GM23338 (cell line): ENCODE measurements around the gene MAZ. TPM values are rescaled to one million over a fixed set of nuclear protein-coding genes. Genes with fewer than 3 reads are reported as not detected.
A peak's percentile ranks its signal among the peaks of the same experiment; 100 is the strongest.

Source experiments
- ATAC-seq: fragments of 200-7000 bp; cut with Tn5 transposase; 3 replicates; pipeline ENCODE4 v1.9.1; 2020
- DNase-seq: peaks from one replicate; pipeline ENCODE4 v3.0.0-alpha.2; 2015; ENCODE audit warnings: low spot score
- H2AFZ ChIP-seq: fragments of 200-600 bp; sonication (generic); 2 replicates; pipeline ENCODE4 v1.8.0; 2016; ENCODE audit warnings: antibody characterized with exemption, mild to moderate bottlenecking, moderate library complexity
- H3F3A ChIP-seq: fragments of 200-600 bp; sonication (generic); replicated peaks from 2 replicates; pipeline ENCODE4 v1.8.0; 2017; ENCODE audit warnings: antibody characterized with exemption, mixed run types, low read depth
- H3K27ac ChIP-seq: fragments of 200-600 bp; sonication (generic); 2 replicates; pipeline ENCODE4 v1.6.1; 2016; ENCODE audit warnings: low read depth
- H3K27me3 ChIP-seq: fragments of 200-600 bp; sonication (generic); 2 replicates; pipeline ENCODE4 v1.8.0; 2016; ENCODE audit warnings: mild to moderate bottlenecking, mixed run types, moderate library complexity; ENCODE audit not compliant: insufficient read depth
- H3K36me3 ChIP-seq: fragments of 200-600 bp; sonication (generic); 2 replicates; pipeline ENCODE4 v1.8.0; 2016; ENCODE audit warnings: mild to moderate bottlenecking; ENCODE audit not compliant: insufficient read depth
- H3K4me1 ChIP-seq: fragments of 200-600 bp; sonication (generic); 2 replicates; pipeline ENCODE4 v1.8.0; 2016; ENCODE audit warnings: mild to moderate bottlenecking, moderate library complexity; ENCODE audit not compliant: insufficient read depth
- H3K4me2 ChIP-seq: fragments of 200-600 bp; sonication (generic); 2 replicates; pipeline ENCODE4 v1.7.1; 2017; ENCODE audit warnings: mixed run types
- H3K4me3 ChIP-seq: fragments of 200-600 bp; sonication (generic); 2 replicates; pipeline ENCODE4 v1.6.1; 2016; ENCODE audit warnings: mixed run types
- H3K79me2 ChIP-seq: fragments of 200-600 bp; sonication (generic); replicated peaks from 2 replicates; pipeline ENCODE4 v1.8.0; 2017; ENCODE audit warnings: mild to moderate bottlenecking; ENCODE audit not compliant: insufficient read depth
- H3K9me2 ChIP-seq: fragments of 200-600 bp; sonication (generic); 2 replicates; pipeline ENCODE4 v1.8.0; 2017; ENCODE audit not compliant: insufficient read depth
- H4K20me1 ChIP-seq: fragments of 200-600 bp; sonication (generic); replicated peaks from 2 replicates; pipeline ENCODE4 v1.8.0; 2017; ENCODE audit warnings: mild to moderate bottlenecking; ENCODE audit not compliant: insufficient read depth
- H3K27ac Mint-ChIP-seq: 2 replicates; pipeline ENCODE4 v1.8.0; 2020; ENCODE audit warnings: inconsistent platforms, mild to moderate bottlenecking, moderate library complexity, mixed read lengths
- H3K27me3 Mint-ChIP-seq: 3 replicates; pipeline ENCODE4 v1.8.0; 2022; ENCODE audit warnings: low read depth, mild to moderate bottlenecking, moderate library complexity, mixed read lengths, inconsistent platforms; ENCODE audit not compliant: insufficient read depth, poor library complexity
- H3K36me3 Mint-ChIP-seq: 3 replicates; pipeline ENCODE4 v1.8.0; 2021; ENCODE audit warnings: low read depth, mild to moderate bottlenecking, inconsistent platforms, moderate library complexity, mixed read lengths
- H3K4me1 Mint-ChIP-seq: 3 replicates; pipeline ENCODE4 v1.8.0; 2020; ENCODE audit warnings: mild to moderate bottlenecking, inconsistent platforms, mixed read lengths
- H3K4me3 Mint-ChIP-seq: 3 replicates; pipeline ENCODE4 v1.8.0; 2021; ENCODE audit warnings: moderate library complexity, mild to moderate bottlenecking, inconsistent platforms, mixed read lengths
- H3K9me3 Mint-ChIP-seq: 3 replicates; pipeline ENCODE4 v1.8.0; 2020; ENCODE audit warnings: moderate library complexity, mild to moderate bottlenecking, inconsistent platforms, mixed read lengths
- POLR2AphosphoS5 ChIP-seq: IDR thresholded peaks from 2 replicates; pipeline ENCODE4 v1.6.1; 2016; ENCODE audit warnings: antibody characterized with exemption, low read depth
- STAT1 ChIP-seq: IDR thresholded peaks from one replicate; pipeline ENCODE4 v1.6.1; 2016; ENCODE audit warnings: antibody characterized with exemption; ENCODE audit not compliant: unreplicated experiment
- ZNF114 ChIP-seq: fragments of 250-450 bp; sonication (Bioruptor Pico); IDR thresholded peaks from 2 replicates; pipeline ENCODE4 v1.5.0; 2020; ENCODE audit warnings: mild to moderate bottlenecking, moderate library complexity
- ZNF331 ChIP-seq: fragments of 250-450 bp; sonication (Bioruptor Pico); IDR thresholded peaks from 2 replicates; pipeline ENCODE4 v1.5.0; 2020; ENCODE audit warnings: low read depth, mild to moderate bottlenecking, moderate library complexity
- polyA plus RNA-seq: library from polyadenylated mRNA; unstranded; fragments of >200 nt; fragmentation: Nextera tagmentation; extraction: Ambion mirVana; gene quantifications from 2 replicates; pipeline ENCODE4 v1.2.1, GENCODE V29; 2016
- total RNA-seq: library from RNA; depleted of rRNA; stranded (reverse); fragments of >200 nt; shearing (Covaris generic); gene quantifications from 2 replicates; pipeline ENCODE4 v1.2.3, GENCODE V29; 2014
- TF ChIP-seq, protein P1 (sequence below), 2 experiments: fragments of 200-600 bp in 1 of 2; sonication (generic) in 1 of 2; conservative IDR thresholded peaks; 2 replicates each; pipeline versions ENCODE4 v1.5.1 to v1.6.1; 2016 to 2017; ENCODE audit warnings: antibody characterized with exemption in 2 of 2, low read depth in 2 of 2, mild to moderate bottlenecking in 2 of 2, moderate library complexity in 1 of 2

The MAZ gene
- total and polyA plus RNA-seq, 2 experiments from 2014 or later: 155 to 270 TPM

DNA sequence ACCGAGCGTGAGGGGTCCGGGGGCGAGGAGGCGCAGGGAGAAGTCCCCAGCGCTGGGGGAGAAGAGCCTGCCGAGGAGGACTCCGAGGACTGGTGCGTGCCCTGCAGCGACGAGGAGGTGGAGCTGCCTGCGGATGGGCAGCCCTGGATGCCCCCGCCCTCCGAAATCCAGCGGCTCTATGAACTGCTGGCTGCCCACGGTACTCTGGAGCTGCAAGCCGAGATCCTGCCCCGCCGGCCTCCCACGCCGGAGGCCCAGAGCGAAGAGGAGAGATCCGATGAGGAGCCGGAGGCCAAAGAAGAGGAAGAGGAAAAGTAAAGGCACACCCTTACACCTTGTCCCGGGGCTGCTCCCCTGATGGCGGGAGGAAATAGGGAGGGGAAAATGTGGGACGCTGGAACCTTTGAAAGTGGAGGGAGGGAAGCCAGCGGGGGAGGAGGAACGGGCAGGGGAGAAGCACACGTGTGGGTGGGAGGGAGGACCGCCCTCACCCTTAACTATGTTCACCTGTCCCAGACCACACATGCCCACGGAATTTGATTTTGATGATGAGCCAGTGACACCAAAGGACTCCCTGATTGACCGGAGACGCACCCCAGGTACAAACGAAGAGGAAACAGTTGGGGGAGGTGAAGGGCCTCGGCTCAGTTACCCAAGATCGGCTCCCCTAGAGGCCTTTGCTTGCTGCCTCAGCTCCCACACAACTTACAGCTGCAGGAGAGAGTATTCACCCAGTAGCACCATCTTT, 10.5 kb downstream of the MAZ start:
- H2AFZ ChIP-seq: peak overlapping the region; percentile 97

DNA sequence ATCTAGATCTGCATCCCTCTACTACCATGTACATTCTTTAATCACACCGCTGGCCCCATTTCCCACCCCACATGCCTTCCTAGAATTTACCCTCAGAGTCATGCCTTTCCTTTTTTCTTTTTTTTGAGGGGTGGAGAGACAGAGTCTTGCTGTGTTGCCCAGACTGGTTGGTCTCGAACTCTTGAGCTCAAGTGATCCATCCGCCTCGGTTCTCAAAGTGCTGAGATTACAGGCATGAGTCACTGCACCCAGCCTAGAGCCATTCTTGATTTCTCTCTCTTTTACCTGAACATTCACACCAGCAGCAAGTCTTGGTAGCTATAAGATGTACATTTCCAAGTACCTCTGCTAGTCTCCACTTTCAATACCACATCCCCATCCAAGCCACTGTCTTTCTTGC, 11.8 kb downstream of the MAZ start:
- H3K9me3 Mint-ChIP-seq: peaks cover 4% of the 10 kb centered on the region; the same call in 1 of the 3 replicates

More for the DNA sequence above, 10.5 kb downstream of the MAZ start:
- peak overlapping the region; percentile 78 for H3K27ac ChIP-seq
- peak; percentile 40 for TF ChIP-seq POLR2AphosphoS5
- TF ChIP-seq STAT1: no peak
- TF ChIP-seq, protein P1, sequence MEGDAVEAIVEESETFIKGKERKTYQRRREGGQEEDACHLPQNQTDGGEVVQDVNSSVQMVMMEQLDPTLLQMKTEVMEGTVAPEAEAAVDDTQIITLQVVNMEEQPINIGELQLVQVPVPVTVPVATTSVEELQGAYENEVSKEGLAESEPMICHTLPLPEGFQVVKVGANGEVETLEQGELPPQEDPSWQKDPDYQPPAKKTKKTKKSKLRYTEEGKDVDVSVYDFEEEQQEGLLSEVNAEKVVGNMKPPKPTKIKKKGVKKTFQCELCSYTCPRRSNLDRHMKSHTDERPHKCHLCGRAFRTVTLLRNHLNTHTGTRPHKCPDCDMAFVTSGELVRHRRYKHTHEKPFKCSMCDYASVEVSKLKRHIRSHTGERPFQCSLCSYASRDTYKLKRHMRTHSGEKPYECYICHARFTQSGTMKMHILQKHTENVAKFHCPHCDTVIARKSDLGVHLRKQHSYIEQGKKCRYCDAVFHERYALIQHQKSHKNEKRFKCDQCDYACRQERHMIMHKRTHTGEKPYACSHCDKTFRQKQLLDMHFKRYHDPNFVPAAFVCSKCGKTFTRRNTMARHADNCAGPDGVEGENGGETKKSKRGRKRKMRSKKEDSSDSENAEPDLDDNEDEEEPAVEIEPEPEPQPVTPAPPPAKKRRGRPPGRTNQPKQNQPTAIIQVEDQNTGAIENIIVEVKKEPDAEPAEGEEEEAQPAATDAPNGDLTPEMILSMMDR (conservative IDR thresholded peaks at IDR 0.05; ENCODE audit: low read depth in 2 of 2): peak in 1 of 2 experiments; percentile 17; a peak in 2 of 4 replicates
- H4K20me1 ChIP-seq: 0 out of 2 replicates have a peak, but pooled peaks cover 5% of the 10 kb centered on the region
- H3K27ac Mint-ChIP-seq: peak overlapping the region; percentile 97
- H3F3A ChIP-seq: peaks cover 25% of the 10 kb centered on the region; the same call in 1 of the 2 replicates
- peaks cover 23% of the 10 kb centered on the region for H3K79me2 ChIP-seq
- peaks cover 4% of the 10 kb centered on the region; the same call in 1 of the 3 replicates for H3K9me3 Mint-ChIP-seq
- peaks cover 23% of the 10 kb centered on the region for H3K27me3 Mint-ChIP-seq
- DNase-seq (peak; percentile 80), ATAC-seq (peak; percentile 19)
- H3K9me2 ChIP-seq: no peaks in the 10 kb centered on the region
- peaks cover 13% of the 10 kb centered on the region for H3K36me3 ChIP-seq
- no peaks in the 10 kb centered on the region for H3K27me3 ChIP-seq
- H3K4me3 ChIP-seq: peak overlapping the region; percentile 100
- peaks cover 45% of the 10 kb centered on the region for H3K4me1 ChIP-seq
- H3K36me3 Mint-ChIP-seq: peaks cover 35% of the 10 kb centered on the region
- peaks cover 52% of the 10 kb centered on the region for H3K4me1 Mint-ChIP-seq
- H3K4me2 ChIP-seq: peak overlapping the region; percentile 98
- peak overlapping the region; percentile 96 for H3K4me3 Mint-ChIP-seq

DNA sequence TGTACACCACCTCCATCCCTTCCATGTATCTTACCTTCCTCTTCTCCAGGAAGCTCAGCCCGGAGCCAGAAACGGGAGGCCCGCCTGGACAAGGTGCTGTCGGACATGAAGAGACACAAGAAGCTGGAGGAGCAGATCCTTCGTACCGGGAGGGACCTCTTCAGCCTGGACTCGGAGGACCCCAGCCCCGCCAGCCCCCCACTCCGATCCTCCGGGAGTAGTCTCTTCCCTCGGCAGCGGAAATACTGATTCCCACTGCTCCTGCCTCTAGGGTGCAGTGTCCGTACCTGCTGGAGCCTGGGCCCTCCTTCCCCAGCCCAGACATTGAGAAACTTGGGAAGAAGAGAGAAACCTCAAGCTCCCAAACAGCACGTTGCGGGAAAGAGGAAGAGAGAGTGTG, 13.2 kb downstream of the MAZ start:
- Mint-ChIP-seq H3K36me3 (peaks cover 35% of the 10 kb centered on the region), H3K4me3 (peak overlapping the region; percentile 21; the same call in 2 of the 3 replicates), H3K4me1 (peaks cover 35% of the 10 kb centered on the region), H3K27ac (no peak overlapping the region), H3K9me3 (peaks cover 4% of the 10 kb centered on the region; the same call in 1 of the 3 replicates), H3K27me3 (peaks cover 14% of the 10 kb centered on the region)
- TF ChIP-seq, protein P1 (conservative IDR thresholded peaks at IDR 0.05; ENCODE audit: low read depth in 2 of 2): peak; percentile 26 to 53
- TF ChIP-seq POLR2AphosphoS5: no peak
- Histone ChIP-seq H3K4me1 (peaks cover 24% of the 10 kb centered on the region), H3K79me2 (peaks cover 17% of the 10 kb centered on the region), H3K9me2 (no peaks in the 10 kb centered on the region), H3K36me3 (peaks cover 13% of the 10 kb centered on the region), H3K4me3 (no peak overlapping the region), H3K4me2 (no peak overlapping the region), H3K27ac (no peak overlapping the region), H4K20me1 (0 out of 2 replicates have a peak, but pooled peaks cover 5% of the 10 kb centered on the region), H3F3A (peaks cover 24% of the 10 kb centered on the region; the same call in 1 of the 2 replicates), H3K27me3 (no peaks in the 10 kb centered on the region), H2AFZ (no peak overlapping the region)
- no peak for ATAC-seq
- no peak for DNase-seq

More for the DNA sequence above, 11.8 kb downstream of the MAZ start:
- 0 out of 2 replicates have a peak overlapping the region, but pooled peaks have one; percentile 19 for H3K27ac Mint-ChIP-seq
- ATAC-seq (no peak), DNase-seq (no peak)
- peak overlapping the region; percentile 65 for H3K4me3 Mint-ChIP-seq
- peaks cover 48% of the 10 kb centered on the region for H3K4me1 Mint-ChIP-seq
- Histone ChIP-seq H3K27ac (no peak overlapping the region), H3K36me3 (peaks cover 13% of the 10 kb centered on the region), H3K9me2 (no peaks in the 10 kb centered on the region), H3K4me1 (peaks cover 38% of the 10 kb centered on the region), H2AFZ (no peak overlapping the region), H3K79me2 (peaks cover 23% of the 10 kb centered on the region), H3F3A (peaks cover 24% of the 10 kb centered on the region; the same call in 1 of the 2 replicates), H3K27me3 (no peaks in the 10 kb centered on the region), H3K4me3 (peak overlapping the region; percentile 100; the same call in 1 of the 2 replicates), H4K20me1 (0 out of 2 replicates have a peak, but pooled peaks cover 5% of the 10 kb centered on the region), H3K4me2 (peak overlapping the region; percentile 98; the same call in 1 of the 2 replicates)
- peaks cover 21% of the 10 kb centered on the region for H3K27me3 Mint-ChIP-seq
- H3K36me3 Mint-ChIP-seq: peaks cover 35% of the 10 kb centered on the region
- no peak for TF ChIP-seq ZNF331 (CRISPR knock-in tag)
- no peak for TF ChIP-seq ZNF114 (CRISPR knock-in tag)
